Sigmoid colon (tissue), 7 donors: ENCODE measurements around the gene HHAT. TPM values are rescaled to one million over a fixed set of nuclear protein-coding genes. Genes with fewer than 3 reads are reported as not detected.

Source experiments
- DNase-seq: peaks from one replicate; pipeline ENCODE4 v3.0.0-alpha.2; 2019
- H3K27ac ChIP-seq, 4 donors: fragments of 200-600 bp; sonication (generic); one replicate each; pipeline ENCODE4 v1.5.1; 2016 to 2019; ENCODE audit warnings: mild to moderate bottlenecking in 1 of 4
- H3K27me3 ChIP-seq, 3 donors: fragments of 200-600 bp; sonication (generic); one replicate each; pipeline ENCODE4 v1.5.1; 2019; ENCODE audit warnings: mild to moderate bottlenecking in 1 of 3
- H3K36me3 ChIP-seq, 4 donors: fragments of 200-600 bp; sonication (generic); one replicate each; pipeline ENCODE4 v1.5.1; 2016 to 2019
- H3K4me1 ChIP-seq, 4 donors: fragments of 200-600 bp; sonication (generic); one replicate each; pipeline ENCODE4 v1.5.1; 2017 to 2019
- H3K4me3 ChIP-seq, 4 donors: fragments of 200-600 bp; sonication (generic); one replicate each; pipeline ENCODE4 v1.5.1; 2017 to 2019; ENCODE audit warnings: mild to moderate bottlenecking in 2 of 4, moderate library complexity in 1 of 4
- H3K9me3 ChIP-seq, 4 donors: fragments of 200-600 bp in 3 of 4; sonication (generic) in 3 of 4; one replicate each; pipeline versions ENCODE4 v1.5.1 to v1.6.1; 2013 to 2019
- EP300 ChIP-seq, 4 donors: sonication (generic); formaldehyde crosslinking; IDR thresholded peaks; one replicate each; pipeline ENCODE4 v1.6.1; 2017; ENCODE audit warnings: antibody characterized with exemption in 4 of 4
- POLR2A ChIP-seq, 2 donors: fragments of 450-650 bp; IDR thresholded peaks; one replicate each; pipeline ENCODE4 v1.6.1; 2016; ENCODE audit warnings: antibody characterized with exemption in 2 of 2, mild to moderate bottlenecking in 2 of 2, moderate library complexity in 2 of 2
- POLR2AphosphoS5 ChIP-seq, 4 donors: sonication (generic); formaldehyde crosslinking; IDR thresholded peaks; one replicate each; pipeline ENCODE4 v1.6.1; 2017; ENCODE audit warnings: antibody characterized with exemption in 4 of 4
- WGBS, 2 donors: extraction: QIAGEN DNeasy Blood & Tissue Kit; methylation state at CpG; one replicate each; pipeline ENCODE4 v1.1.7; 2013; 5-methylcytosine and 5-hydroxymethylcytosine counted together
- intact Hi-C: fragments of 100-400 bp; cut with DNase I; formaldehyde crosslinking; loops from one replicate; pipeline ENCODE4 v1.15.1; 2023
- polyA plus RNA-seq, 3 donors: library from polyadenylated mRNA; stranded (reverse); fragments of 200-250 nt; gene quantifications; one replicate each; pipeline ENCODE4 v1.2.3, GENCODE V29; 2013
- total RNA-seq, 4 donors: library from RNA; depleted of rRNA; stranded (reverse); fragments of >200 nt; gene quantifications; one replicate each; pipeline ENCODE4 v1.1.0, GENCODE V29; 2016
- TF ChIP-seq, protein P1 (sequence below), 4 experiments: fragments of 450-650 bp in 3 of 4; fragments of 200-600 bp in 1 of 4; IDR thresholded peaks; one replicate each; pipeline ENCODE4 v1.5.1; 2016 to 2019; ENCODE audit warnings: antibody characterized with exemption in 4 of 4, mild to moderate bottlenecking in 3 of 4, moderate library complexity in 2 of 4
- donor health status: healthy with polysubstance abuse.
- donor health status: Bipolar disorder and iron deficiency.
- donor health status: healthy.

Gene HHAT
- total and polyA plus RNA-seq, 7 donors, result 0.46 to 6.4 (median 2.1) TPM

DNA sequence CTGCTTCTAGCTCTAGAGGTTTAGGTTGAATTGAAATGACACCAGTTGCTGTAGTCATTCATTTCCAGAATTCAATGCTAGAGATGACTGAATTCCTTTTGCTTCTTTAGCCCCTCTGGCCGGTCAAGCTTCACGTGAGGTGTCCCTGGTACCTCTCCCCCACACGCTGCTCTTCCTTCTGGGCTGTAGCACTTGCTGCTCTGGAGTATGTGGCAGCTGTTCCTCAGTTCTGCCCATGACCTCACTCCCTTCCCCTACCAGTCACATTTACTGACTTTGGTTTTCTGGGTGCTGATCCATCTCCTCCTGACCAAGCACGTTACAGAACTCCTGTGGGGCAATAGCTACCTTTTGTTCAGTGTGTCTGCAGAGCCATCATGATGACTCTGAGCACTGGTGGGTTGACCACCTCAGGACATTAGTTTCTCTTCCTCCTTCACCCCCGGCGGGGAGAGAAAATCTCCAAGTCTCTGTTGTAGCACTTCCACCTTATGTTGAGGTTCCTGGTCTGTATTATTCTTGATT is 128.1 kb downstream of the HHAT start:
- intact Hi-C loops, result no loop called here
- no peak overlapping the region for H3K27ac ChIP-seq
- 92 to 94% methylated on average over 6 of the region's 6 CpGs for WGBS, 2 donors
- no peak for DNase-seq
- no peaks in the 10 kb centered on the region for H3K36me3 ChIP-seq
- H3K27me3 ChIP-seq, result no peaks in the 10 kb centered on the region
- no peaks in the 10 kb centered on the region for H3K9me3 ChIP-seq
- TF ChIP-seq, protein P1, sequence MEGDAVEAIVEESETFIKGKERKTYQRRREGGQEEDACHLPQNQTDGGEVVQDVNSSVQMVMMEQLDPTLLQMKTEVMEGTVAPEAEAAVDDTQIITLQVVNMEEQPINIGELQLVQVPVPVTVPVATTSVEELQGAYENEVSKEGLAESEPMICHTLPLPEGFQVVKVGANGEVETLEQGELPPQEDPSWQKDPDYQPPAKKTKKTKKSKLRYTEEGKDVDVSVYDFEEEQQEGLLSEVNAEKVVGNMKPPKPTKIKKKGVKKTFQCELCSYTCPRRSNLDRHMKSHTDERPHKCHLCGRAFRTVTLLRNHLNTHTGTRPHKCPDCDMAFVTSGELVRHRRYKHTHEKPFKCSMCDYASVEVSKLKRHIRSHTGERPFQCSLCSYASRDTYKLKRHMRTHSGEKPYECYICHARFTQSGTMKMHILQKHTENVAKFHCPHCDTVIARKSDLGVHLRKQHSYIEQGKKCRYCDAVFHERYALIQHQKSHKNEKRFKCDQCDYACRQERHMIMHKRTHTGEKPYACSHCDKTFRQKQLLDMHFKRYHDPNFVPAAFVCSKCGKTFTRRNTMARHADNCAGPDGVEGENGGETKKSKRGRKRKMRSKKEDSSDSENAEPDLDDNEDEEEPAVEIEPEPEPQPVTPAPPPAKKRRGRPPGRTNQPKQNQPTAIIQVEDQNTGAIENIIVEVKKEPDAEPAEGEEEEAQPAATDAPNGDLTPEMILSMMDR (IDR thresholded peaks at IDR 0.05), result no peak
- TF ChIP-seq EP300 (IDR thresholded peaks at IDR 0.05) (no peak), POLR2A (IDR thresholded peaks at IDR 0.05) (no peak)
- H3K4me3 ChIP-seq, result no peak overlapping the region
- no peaks in the 10 kb centered on the region for H3K4me1 ChIP-seq

DNA sequence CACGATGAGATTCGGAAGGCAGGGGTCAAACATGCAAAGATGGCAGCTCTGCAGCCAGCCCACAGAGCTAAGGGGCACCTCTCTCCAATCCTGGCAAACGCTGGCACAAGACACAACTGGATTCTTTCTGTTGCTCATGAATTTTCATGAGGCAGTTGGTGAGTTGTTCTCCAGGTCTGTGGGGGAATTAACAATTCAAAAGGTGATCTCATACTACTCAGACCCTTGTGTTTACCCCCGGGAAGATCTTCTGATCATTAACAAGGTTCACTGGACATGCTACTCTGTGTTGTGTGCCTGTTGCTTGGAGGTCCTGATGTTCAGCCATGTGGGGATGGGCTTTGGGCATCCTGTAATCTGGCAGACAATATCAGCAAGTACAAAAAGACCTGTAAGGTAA is 128.9 kb downstream of the HHAT start:
- H3K36me3 ChIP-seq, result no peaks in the 10 kb centered on the region
- H3K27ac ChIP-seq, result no peak overlapping the region
- no peaks in the 10 kb centered on the region for H3K9me3 ChIP-seq
- intact Hi-C loops, result no loop called here
- 88 to 92% methylated on average over 4 of the region's 4 CpGs for WGBS, 2 donors
- TF ChIP-seq POLR2A (IDR thresholded peaks at IDR 0.05) (no peak), POLR2AphosphoS5 (IDR thresholded peaks at IDR 0.05) (no peak), EP300 (IDR thresholded peaks at IDR 0.05) (no peak)
- TF ChIP-seq, protein P1 (IDR thresholded peaks at IDR 0.05), result no peak
- H3K4me3 ChIP-seq, result no peak overlapping the region
- no peaks in the 10 kb centered on the region for H3K4me1 ChIP-seq
- H3K27me3 ChIP-seq, result no peaks in the 10 kb centered on the region
- DNase-seq, result no peak

DNA sequence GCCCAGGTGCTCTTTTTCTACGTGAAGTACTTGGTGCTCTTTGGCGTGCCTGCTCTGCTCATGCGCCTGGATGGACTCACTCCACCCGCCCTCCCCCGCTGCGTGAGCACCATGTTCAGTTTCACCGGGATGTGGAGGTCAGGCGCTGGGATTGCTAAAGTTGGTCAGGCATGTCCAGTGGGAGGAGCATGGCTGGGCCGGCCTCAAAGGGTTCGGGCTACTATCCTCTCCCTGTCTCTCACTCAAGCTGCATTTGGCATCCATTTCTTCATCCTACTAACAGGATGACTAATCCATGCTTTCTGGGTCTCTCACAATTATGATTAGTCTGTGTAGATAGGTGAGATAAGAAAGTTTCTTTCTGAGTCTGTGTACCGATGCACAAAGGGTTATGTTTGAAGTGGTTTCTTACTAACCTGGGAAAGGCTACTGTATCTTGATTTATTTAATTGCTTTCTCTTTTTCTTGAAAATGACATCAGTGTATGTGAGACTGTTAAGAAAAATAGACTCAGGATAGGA is 135.9 kb downstream of the HHAT start:
- no peak for DNase-seq
- Histone ChIP-seq H3K4me3 (no peak overlapping the region), H3K36me3 (no peaks in the 10 kb centered on the region), H3K9me3 (no peaks in the 10 kb centered on the region), H3K4me1 (no peaks in the 10 kb centered on the region), H3K27ac (no peak overlapping the region), H3K27me3 (no peaks in the 10 kb centered on the region)
- intact Hi-C loops, result no loop called here
- TF ChIP-seq EP300 (IDR thresholded peaks at IDR 0.05) (no peak), POLR2A (IDR thresholded peaks at IDR 0.05) (no peak), POLR2AphosphoS5 (IDR thresholded peaks at IDR 0.05) (no peak)
- TF ChIP-seq, protein P1 (IDR thresholded peaks at IDR 0.05), result no peak
- WGBS, 2 donors, result 87 to 91% methylated on average over 11 of the region's 11 CpGs

DNA sequence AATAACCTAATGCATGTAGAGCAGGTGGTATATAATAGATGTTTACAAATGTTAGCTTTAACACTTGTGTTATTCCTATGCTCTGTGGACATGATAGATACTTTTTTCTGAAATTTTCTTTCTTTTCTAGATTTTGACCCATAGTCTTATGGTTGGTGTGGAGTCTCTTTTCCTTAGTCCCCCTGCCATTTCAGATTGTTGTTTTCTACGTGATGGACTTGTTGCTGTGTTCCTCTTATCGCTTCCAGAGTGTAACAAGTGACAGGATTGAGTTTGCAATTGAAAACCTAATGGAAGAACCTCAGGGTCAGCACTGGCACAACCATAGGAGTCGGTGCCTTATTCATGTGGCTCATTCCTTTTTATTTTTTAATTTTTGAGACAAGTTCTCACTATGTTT is 136.4 kb downstream of the HHAT start:
- H3K4me3 ChIP-seq, result no peak overlapping the region
- H3K9me3 ChIP-seq, result no peaks in the 10 kb centered on the region
- 91 to 93% methylated on average over 3 of the region's 3 CpGs for WGBS, 2 donors
- H3K27ac ChIP-seq, result no peak overlapping the region
- TF ChIP-seq, protein P1 (IDR thresholded peaks at IDR 0.05), result no peak
- no peak for TF ChIP-seq POLR2AphosphoS5 (IDR thresholded peaks at IDR 0.05)
- no peak for TF ChIP-seq EP300 (IDR thresholded peaks at IDR 0.05)
- TF ChIP-seq POLR2A (IDR thresholded peaks at IDR 0.05), result no peak
- intact Hi-C loops, result no loop called here
- no peaks in the 10 kb centered on the region for H3K27me3 ChIP-seq
- no peaks in the 10 kb centered on the region for H3K36me3 ChIP-seq
- DNase-seq, result no peak
- H3K4me1 ChIP-seq, result no peaks in the 10 kb centered on the region
